ACHN (cell line): ENCODE results near the gene TPI1.

ENCODE experiments used
- DNase-seq: peaks from one replicate; pipeline ENCODE4 v3.0.0-alpha.2; 2015
- in situ Hi-C: cut with HindIII; loops from 2 replicates; pipeline ENCODE4 v1.10.0; 2017; ENCODE audit warnings: low sequenced_read_pairs, low pct_ligation_motif_present, low pct_unique_long_range_greater_than_20kb

The TPI1 gene

GRCh38 chr12:6827982-6828780, 39.1 kb upstream of the TPI1 start, which contains the start of gene P3H3:
P3H3 (plus strand) TSS chr12:6828407; CDS start chr12:6828441, 34 bp downstream.
- in situ Hi-C loops: no loop called here
- DNase-seq: peak; percentile 69

GRCh38 chr12:6828781-6829535, 38.4 kb upstream of the TPI1 start:
- peak; percentile 63 for DNase-seq
- in situ Hi-C loops: no loop called here

- peak; percentile 66 for DNase-seq
- in situ Hi-C loops: no loop called here
Measured at GRCh38 chr12:6829536-6830220, 37.7 kb upstream of the TPI1 start.

- DNase-seq: no peak
- in situ Hi-C loops: no loop called here
Measured at GRCh38 chr12:6830286-6830890, 36.9 kb upstream of the TPI1 start.

GRCh38 chr12:6830999-6831398, 36.3 kb upstream of the TPI1 start:
- in situ Hi-C loops: no loop called here
- DNase-seq: no peak

GRCh38 chr12:6831450-6831995, 35.8 kb upstream of the TPI1 start:
- DNase-seq: no peak
- in situ Hi-C loops: no loop called here

- no peak for DNase-seq
- in situ Hi-C loops: no loop called here
Measured at GRCh38 chr12:6832125-6832524, 35.2 kb upstream of the TPI1 start.

GRCh38 chr12:6833189-6833890, 34.0 kb upstream of the TPI1 start:
- DNase-seq: no peak
- in situ Hi-C loops: no loop called here

GRCh38 chr12:6834254-6834653, 33.1 kb upstream of the TPI1 start:
- in situ Hi-C loops: no loop called here
- peak; percentile 42 for DNase-seq

- no peak for DNase-seq
- in situ Hi-C loops: no loop called here
Measured at GRCh38 chr12:6834873-6835272, 32.5 kb upstream of the TPI1 start.

- DNase-seq: no peak
- in situ Hi-C loops: no loop called here
Measured at GRCh38 chr12:6836851-6837250, 30.5 kb upstream of the TPI1 start.

GRCh38 chr12:6837370-6838060, 29.8 kb upstream of the TPI1 start:
- no peak for DNase-seq
- in situ Hi-C loops: no loop called here

GRCh38 chr12:6838854-6839253, 28.5 kb upstream of the TPI1 start:
- no peak for DNase-seq
- in situ Hi-C loops: no loop called here

- in situ Hi-C loops: no loop called here
- no peak for DNase-seq
Measured at GRCh38 chr12:6839482-6840201, 27.7 kb upstream of the TPI1 start.

- in situ Hi-C loops: no loop called here
Measured at GRCh38 chr12:6840330-6840729, 27.0 kb upstream of the TPI1 start.

GRCh38 chr12:6840761-6841515, 26.4 kb upstream of the TPI1 start, which contains the start of gene GNB3:
GNB3 (plus strand) TSS chr12:6840925; CDS start chr12:6841288, 363 bp downstream.
- in situ Hi-C loops: no loop called here

More at GRCh38 chr12:6840330-6840729, 27.0 kb upstream of the TPI1 start:
- no peak for DNase-seq

More at GRCh38 chr12:6840761-6841515, 26.4 kb upstream of the TPI1 start, which contains the start of gene GNB3:
- DNase-seq: no peak
